Lower leg skin (tissue), 3 donors: Measurements from ENCODE around the gene ARHGAP8.

Source experiments
- CTCF ChIP-seq, 3 donors: fragments of 450-650 bp; IDR thresholded peaks; one replicate each; pipeline ENCODE4 v1.5.1; 2016; ENCODE audit warnings: antibody characterized with exemption in 3 of 3, mild to moderate bottlenecking in 3 of 3, moderate library complexity in 2 of 3
- POLR2A ChIP-seq, 2 donors: fragments of 450-650 bp; IDR thresholded peaks; one replicate each; pipeline ENCODE4 v1.6.1; 2016 to 2017; ENCODE audit warnings: antibody characterized with exemption in 2 of 2, mild to moderate bottlenecking in 1 of 2, moderate library complexity in 1 of 2

DNA sequence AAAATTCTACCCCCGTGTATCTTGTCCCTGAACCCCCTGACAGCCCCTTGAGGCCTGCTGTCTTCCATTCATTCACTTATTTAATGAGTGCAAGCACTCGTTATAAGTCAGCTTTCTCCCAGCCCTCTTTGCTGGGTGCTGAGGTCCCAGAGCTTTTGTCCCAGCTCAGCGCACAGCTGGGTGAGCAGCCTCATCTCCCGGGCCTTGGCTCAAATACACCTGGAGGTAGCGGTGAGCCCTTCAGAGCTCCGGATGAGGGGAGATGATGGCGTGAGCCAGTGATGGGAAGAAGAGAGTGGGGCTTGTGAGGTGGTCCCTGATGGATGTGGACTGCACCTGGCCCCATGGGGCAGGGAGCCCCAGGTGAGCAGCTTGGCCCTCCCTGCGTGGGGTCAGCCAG is 18.1 kb upstream of the ARHGAP8 start:
- TF ChIP-seq CTCF (IDR thresholded peaks at IDR 0.05) (no peak), POLR2A (IDR thresholded peaks at IDR 0.05) (no peak)
